Neural crest cell (in vitro differentiated cells): ENCODE data around the gene ADAMTS1. TPM values are rescaled to one million over a fixed set of nuclear protein-coding genes. Genes with fewer than 3 reads are reported as not detected.
A peak's percentile ranks its signal among the peaks of the same experiment; 100 is the strongest.

Experiments used
- DNase-seq: peaks from one replicate; pipeline ENCODE4 v3.0.0; 2021; ENCODE audit warnings: low read depth, mixed read lengths, low spot score
- H3K27ac Mint-ChIP-seq: one replicate; pipeline ENCODE4 v1.8.0; 2021; ENCODE audit warnings: mild to moderate bottlenecking, mixed read lengths; ENCODE audit not compliant: unreplicated experiment
- H3K27me3 Mint-ChIP-seq: 2 replicates; pipeline ENCODE4 v1.8.0; 2021; ENCODE audit warnings: low read depth, mild to moderate bottlenecking, mixed read lengths
- H3K36me3 Mint-ChIP-seq: 2 replicates; pipeline ENCODE4 v1.8.0; 2021; ENCODE audit warnings: low read depth, mild to moderate bottlenecking, mixed read lengths
- H3K4me1 Mint-ChIP-seq: 2 replicates; pipeline ENCODE4 v1.8.0; 2021; ENCODE audit warnings: mixed read lengths
- H3K4me3 Mint-ChIP-seq: one replicate; pipeline ENCODE4 v1.8.0; 2021; ENCODE audit warnings: mild to moderate bottlenecking, mixed read lengths
- H3K9me3 Mint-ChIP-seq: 2 replicates; pipeline ENCODE4 v1.8.0; 2021; ENCODE audit warnings: mixed read lengths
- CTCF ChIP-seq: fragments of 200-600 bp; sonication (generic); conservative IDR thresholded peaks from 2 replicates; pipeline ENCODE4 v1.5.0; 2021; ENCODE audit warnings: antibody characterized with exemption, mild to moderate bottlenecking
- total RNA-seq: library from RNA; stranded (reverse); gene quantifications from 2 replicates; pipeline ENCODE4 v1.2.1, GENCODE V29; 2021

ADAMTS1 gene
- total RNA-seq, 1 donor from 2014 or later, result 31.9 TPM

GRCh38 chr21:26800455-26800854, 44.8 kb downstream of the ADAMTS1 start:
- no peak for DNase-seq
- no peak overlapping the region for H3K4me3 Mint-ChIP-seq
- peaks cover 6% of the 10 kb centered on the region for H3K9me3 Mint-ChIP-seq
- no peak overlapping the region for H3K27ac Mint-ChIP-seq
- no peaks in the 10 kb centered on the region for H3K27me3 Mint-ChIP-seq
- peaks cover 26% of the 10 kb centered on the region for H3K4me1 Mint-ChIP-seq
- TF ChIP-seq CTCF, result no peak
- no peaks in the 10 kb centered on the region for H3K36me3 Mint-ChIP-seq

GRCh38 chr21:26800001-26800400, 45.2 kb downstream of the ADAMTS1 start:
- H3K27me3 Mint-ChIP-seq, result no peaks in the 10 kb centered on the region
- no peak for TF ChIP-seq CTCF
- H3K36me3 Mint-ChIP-seq, result no peaks in the 10 kb centered on the region
- no peak for DNase-seq
- H3K4me1 Mint-ChIP-seq, result peaks cover 31% of the 10 kb centered on the region
- H3K4me3 Mint-ChIP-seq, result no peak overlapping the region
- H3K27ac Mint-ChIP-seq, result no peak overlapping the region
- peaks cover 6% of the 10 kb centered on the region for H3K9me3 Mint-ChIP-seq

- no peak for DNase-seq
- TF ChIP-seq CTCF, result no peak
- Mint-ChIP-seq H3K27me3 (no peaks in the 10 kb centered on the region), H3K9me3 (peaks cover 6% of the 10 kb centered on the region), H3K4me1 (peaks cover 31% of the 10 kb centered on the region), H3K27ac (no peak overlapping the region), H3K4me3 (no peak overlapping the region), H3K36me3 (no peaks in the 10 kb centered on the region)
These were observed 46.1 kb downstream of the ADAMTS1 start for GRCh38 chr21:26798856-26799751.

GRCh38 chr21:26797878-26798456, 47.2 kb downstream of the ADAMTS1 start:
- Mint-ChIP-seq H3K9me3 (peaks cover 6% of the 10 kb centered on the region), H3K4me1 (peaks cover 31% of the 10 kb centered on the region), H3K36me3 (no peaks in the 10 kb centered on the region), H3K27ac (no peak overlapping the region), H3K27me3 (no peaks in the 10 kb centered on the region), H3K4me3 (no peak overlapping the region)
- TF ChIP-seq CTCF, result no peak
- DNase-seq, result no peak

- DNase-seq, result no peak
- peaks cover 6% of the 10 kb centered on the region for H3K9me3 Mint-ChIP-seq
- peaks cover 31% of the 10 kb centered on the region for H3K4me1 Mint-ChIP-seq
- peak overlapping the region; percentile 75 for H3K27ac Mint-ChIP-seq
- H3K36me3 Mint-ChIP-seq, result no peaks in the 10 kb centered on the region
- H3K4me3 Mint-ChIP-seq, result peak overlapping the region; percentile 9
- no peaks in the 10 kb centered on the region for H3K27me3 Mint-ChIP-seq
- TF ChIP-seq CTCF, result no peak
These were observed 49.3 kb downstream of the ADAMTS1 start for GRCh38 chr21:26795866-26796329.
